Omental fat pad (tissue), 4 donors: ENCODE measurements around the gene ANTXR2. TPM values are rescaled to one million over a fixed set of nuclear protein-coding genes. Genes with fewer than 3 reads are reported as not detected.
"Not testable (repeated sequence)": the region's sequence is repeated elsewhere in the genome, so short reads cannot be mapped to it uniquely, and the experiment has no call there.

ENCODE experiments used
- ATAC-seq: fragments of 150-250 bp; one replicate; pipeline ENCODE4 v1.9.1; 2016; ENCODE audit warnings: mild to moderate bottlenecking, moderate library complexity; ENCODE audit not compliant: low FRiP score
- DNase-seq: peaks from one replicate; pipeline ENCODE4 v3.0.0-alpha.2; 2019; ENCODE audit warnings: low spot score
- CTCF ChIP-seq, 3 donors: fragments of 450-650 bp; IDR thresholded peaks; one replicate each; pipeline ENCODE4 v1.5.1; 2016 to 2017; ENCODE audit warnings: antibody characterized with exemption in 3 of 3, mild to moderate bottlenecking in 3 of 3, moderate library complexity in 2 of 3
- total RNA-seq, 4 donors: library from RNA; depleted of rRNA; stranded (reverse); fragments of >200 nt; gene quantifications; one replicate each; pipeline ENCODE4 v1.1.0, GENCODE V29; 2016

Gene ANTXR2
- 100 to 1,000 TPM in 3 of 4 donors, 10 to 100 TPM in 1; 86.7 to 208 (median 139) TPM for total RNA-seq

- no peak for TF ChIP-seq CTCF (IDR thresholded peaks at IDR 0.05)
- ATAC-seq = peak; percentile 90
- peak; percentile 66 for DNase-seq
Measured at GRCh38 chr4:80072744-80073472, at the start of gene ANTXR2. TSS of gene ANTXR2 (minus strand) at chr4:80073229. CDS start at chr4:80072560, 669 bp downstream.

GRCh38 chr4:80121815-80122214 is 48.8 kb upstream of the ANTXR2 start:
- not testable (repeated sequence) for ATAC-seq, DNase-seq

- not testable (repeated sequence) for DNase-seq, ATAC-seq
Measured at GRCh38 chr4:80119620-80120019, 46.6 kb upstream of the ANTXR2 start.

- no peak for TF ChIP-seq CTCF (IDR thresholded peaks at IDR 0.05)
- DNase-seq = no peak
- ATAC-seq = no peak
Measured at GRCh38 chr4:80116516-80116915, 43.5 kb upstream of the ANTXR2 start.

- DNase-seq (no peak), ATAC-seq (no peak)
- TF ChIP-seq CTCF (IDR thresholded peaks at IDR 0.05) = no peak
Measured at GRCh38 chr4:80115368-80116181, 42.5 kb upstream of the ANTXR2 start.

GRCh38 chr4:80114732-80115265 is 41.8 kb upstream of the ANTXR2 start:
- no peak for DNase-seq
- TF ChIP-seq CTCF (IDR thresholded peaks at IDR 0.05) = no peak
- ATAC-seq = no peak

GRCh38 chr4:80113615-80114014 is 40.6 kb upstream of the ANTXR2 start:
- DNase-seq (no peak), ATAC-seq (no peak)
- TF ChIP-seq CTCF (IDR thresholded peaks at IDR 0.05) = no peak
